Upper lobe of left lung (tissue), 4 donors: ENCODE measurements around the gene JDP2.

Experiments
- POLR2A ChIP-seq, 4 donors: fragments of 450-650 bp; IDR thresholded peaks; one replicate each; pipeline ENCODE4 v1.5.1; 2016 to 2017; ENCODE audit warnings: antibody characterized with exemption in 4 of 4, mild to moderate bottlenecking in 2 of 4
- POLR2AphosphoS5 ChIP-seq, 2 donors: sonication (generic); formaldehyde crosslinking; IDR thresholded peaks; one replicate each; pipeline ENCODE4 v1.5.1; 2017; ENCODE audit warnings: antibody characterized with exemption in 2 of 2
- TF ChIP-seq, protein P1 (sequence below), 6 experiments: fragments of 450-650 bp in 4 of 6; fragments of 200-600 bp in 2 of 6; sonication (generic) in 2 of 6; IDR thresholded peaks; one replicate each; pipeline ENCODE4 v1.5.1; 2016 to 2019; ENCODE audit warnings: antibody characterized with exemption in 6 of 6

DNA sequence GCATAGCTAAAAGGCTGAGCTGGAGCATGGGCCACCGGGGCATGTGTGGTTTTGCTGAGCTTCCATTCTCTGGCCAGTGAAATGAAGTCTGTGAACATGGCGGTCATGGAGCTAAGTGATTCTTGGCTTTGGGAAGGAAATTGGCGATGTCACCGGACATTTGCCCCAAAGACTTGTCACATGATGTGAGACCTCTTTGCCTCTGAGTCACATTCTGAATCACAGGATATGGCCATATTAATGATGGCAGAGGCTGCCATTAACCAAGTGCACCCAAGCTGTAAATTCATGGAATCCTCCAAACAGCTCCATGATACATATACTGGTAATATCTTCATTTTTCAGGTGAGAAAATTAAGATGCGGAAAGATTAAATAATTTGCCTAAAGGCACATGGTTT lies 67.1 kb downstream of the JDP2 start:
- TF ChIP-seq POLR2AphosphoS5 (IDR thresholded peaks at IDR 0.05) (no peak), POLR2A (IDR thresholded peaks at IDR 0.05) (no peak)
- TF ChIP-seq, protein P1, sequence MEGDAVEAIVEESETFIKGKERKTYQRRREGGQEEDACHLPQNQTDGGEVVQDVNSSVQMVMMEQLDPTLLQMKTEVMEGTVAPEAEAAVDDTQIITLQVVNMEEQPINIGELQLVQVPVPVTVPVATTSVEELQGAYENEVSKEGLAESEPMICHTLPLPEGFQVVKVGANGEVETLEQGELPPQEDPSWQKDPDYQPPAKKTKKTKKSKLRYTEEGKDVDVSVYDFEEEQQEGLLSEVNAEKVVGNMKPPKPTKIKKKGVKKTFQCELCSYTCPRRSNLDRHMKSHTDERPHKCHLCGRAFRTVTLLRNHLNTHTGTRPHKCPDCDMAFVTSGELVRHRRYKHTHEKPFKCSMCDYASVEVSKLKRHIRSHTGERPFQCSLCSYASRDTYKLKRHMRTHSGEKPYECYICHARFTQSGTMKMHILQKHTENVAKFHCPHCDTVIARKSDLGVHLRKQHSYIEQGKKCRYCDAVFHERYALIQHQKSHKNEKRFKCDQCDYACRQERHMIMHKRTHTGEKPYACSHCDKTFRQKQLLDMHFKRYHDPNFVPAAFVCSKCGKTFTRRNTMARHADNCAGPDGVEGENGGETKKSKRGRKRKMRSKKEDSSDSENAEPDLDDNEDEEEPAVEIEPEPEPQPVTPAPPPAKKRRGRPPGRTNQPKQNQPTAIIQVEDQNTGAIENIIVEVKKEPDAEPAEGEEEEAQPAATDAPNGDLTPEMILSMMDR (IDR thresholded peaks at IDR 0.05) = no peak
